CD4-positive, alpha-beta T cell (primary cell): ENCODE results near the gene DNAI2. TPM values are rescaled to one million over a fixed set of nuclear protein-coding genes. Genes with fewer than 3 reads are reported as not detected.

Source experiments
- ATAC-seq: fragments of 200-7000 bp; cut with Tn5 transposase; one replicate; pipeline ENCODE4 v1.10.0; 2022; ENCODE audit warnings: mild to moderate bottlenecking; ENCODE audit not compliant: poor library complexity
- CTCF ChIA-PET: fragments of 350-600 bp; sonication (Branson Sonifier 250); formaldehyde crosslinking; loops from one replicate; lab custom pipeline; 2021; ENCODE audit warnings: antibody characterized with exemption, inconsistent platforms; lab: Charles Lee
- POLR2A ChIA-PET: fragments of 350-600 bp; sonication (Branson Sonifier 250); formaldehyde crosslinking; loops from one replicate; lab custom pipeline; 2021; ENCODE audit warnings: antibody characterized with exemption, inconsistent platforms; lab: Charles Lee
- DNase-seq, 14 experiments: peaks; one replicate each; pipeline ENCODE4 v3.0.0-alpha.2; 2013 to 2020; ENCODE audit warnings: mixed read lengths in 2 of 14
- H3K27ac ChIP-seq, 2 donors: one replicate each; pipeline versions ENCODE4 v1.5.1 to v1.7.0; 2013; ENCODE audit warnings: low read length in 2 of 2, low read depth in 1 of 2, mild to moderate bottlenecking in 1 of 2
- H3K27me3 ChIP-seq, 2 experiments: 1 replicate in 1 of 2; 2 replicates in 1 of 2; pipeline versions ENCODE4 v1.6.1 to v1.7.0; 2013; ENCODE audit warnings: low read length in 2 of 2, control low read depth in 1 of 2, mild to moderate bottlenecking in 1 of 2, moderate library complexity in 1 of 2; ENCODE audit not compliant: insufficient read depth in 2 of 2, control insufficient read depth in 1 of 2
- H3K36me3 ChIP-seq: one replicate; pipeline ENCODE4 v1.6.1; 2013; ENCODE audit warnings: low read length, control low read depth; ENCODE audit not compliant: insufficient read depth
- H3K4me1 ChIP-seq: one replicate; pipeline ENCODE4 v1.6.1; 2013; ENCODE audit warnings: low read length, control low read depth; ENCODE audit not compliant: insufficient read depth
- H3K4me3 ChIP-seq: one replicate; pipeline ENCODE4 v1.5.1; 2013; ENCODE audit warnings: mild to moderate bottlenecking, low read length, moderate library complexity
- H3K9me3 ChIP-seq, 2 experiments: 1 replicate in 1 of 2; 2 replicates in 1 of 2; pipeline versions ENCODE4 v1.6.1 to v1.7.0; 2013; ENCODE audit warnings: low read length in 2 of 2, mild to moderate bottlenecking in 2 of 2, control low read depth in 1 of 2, moderate library complexity in 1 of 2; ENCODE audit not compliant: control insufficient read depth in 1 of 2, insufficient read depth in 1 of 2
- H3K27ac Mint-ChIP-seq: one replicate; pipeline ENCODE4 v1.8.0; 2020; ENCODE audit warnings: mixed read lengths
- H3K27me3 Mint-ChIP-seq: one replicate; pipeline ENCODE4 v1.8.0; 2021; ENCODE audit warnings: mixed read lengths
- H3K36me3 Mint-ChIP-seq: one replicate; pipeline ENCODE4 v1.8.0; 2021; ENCODE audit warnings: low read depth, mixed read lengths
- H3K4me1 Mint-ChIP-seq: one replicate; pipeline ENCODE4 v1.8.0; 2021; ENCODE audit warnings: low read depth, mixed read lengths
- H3K4me3 Mint-ChIP-seq: one replicate; pipeline ENCODE4 v1.8.0; 2020; ENCODE audit warnings: mild to moderate bottlenecking, mixed read lengths
- H3K9me3 Mint-ChIP-seq: one replicate; pipeline ENCODE4 v1.8.0; 2020; ENCODE audit warnings: mixed read lengths
- intact Hi-C, 2 experiments: fragments of 100-400 bp; cut with DNase I in 1 of 2; cut with micrococcal nuclease in 1 of 2; formaldehyde crosslinking; loops; one replicate each; pipeline versions ENCODE4 v1.15.1 to v1.9.0; 2023 to 2025; cut with DNase I, micrococcal nuclease
- total RNA-seq, 174 experiments: library from RNA in 2 of 174; stranded (reverse) in 2 of 174; gene quantifications; one replicate each; pipeline ENCODE4 v1.2.3 and lab custom pipeline; 2021 to 2026
- TF ChIP-seq, protein P1 (sequence below): fragments of 200-600 bp; IDR thresholded peaks from one replicate; pipeline ENCODE4 v1.8.0; 2022; ENCODE audit warnings: antibody characterized with exemption, mild to moderate bottlenecking

Gene DNAI2
- total RNA-seq, 2 experiments from 2014 or later, result 0.66 to 1.2 TPM

DNA sequence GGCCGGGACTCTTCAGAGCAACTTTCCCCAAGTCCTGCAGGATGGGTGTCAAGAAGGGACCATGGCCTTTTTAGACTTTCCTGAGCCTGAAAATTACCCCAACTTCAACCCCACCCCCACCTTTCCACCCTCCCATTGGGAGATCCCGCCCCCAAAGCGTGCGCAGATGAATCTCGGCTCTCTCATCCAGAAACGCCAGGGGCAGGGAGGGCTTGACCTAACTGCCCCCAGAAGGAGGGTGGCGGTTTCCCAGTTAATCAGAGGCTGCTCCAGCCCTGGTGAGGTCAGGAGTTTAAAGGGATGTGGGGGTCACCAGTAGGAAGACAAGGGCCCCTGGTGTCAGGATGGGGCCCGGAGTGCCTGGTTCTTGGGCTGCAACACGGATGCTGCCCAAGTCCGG lies 52.5 kb downstream of the DNAI2 start:
- peaks cover 0 to 11% of the 10 kb centered on the region in 2 experiments for H3K27me3 ChIP-seq
- H3K4me3 ChIP-seq, result peak overlapping the region; percentile 48
- no peaks in the 10 kb centered on the region for H3K36me3 ChIP-seq
- peaks cover 38% of the 10 kb centered on the region for H3K4me1 ChIP-seq
- Mint-ChIP-seq H3K4me1 (peaks cover 28% of the 10 kb centered on the region), H3K4me3 (peak overlapping the region; percentile 2), H3K36me3 (no peaks in the 10 kb centered on the region), H3K27ac (no peak overlapping the region), H3K27me3 (peaks cover 26% of the 10 kb centered on the region), H3K9me3 (no peaks in the 10 kb centered on the region)
- DNase-seq (no peak), ATAC-seq (no peak)
- CTCF ChIA-PET, result no interaction called here
- H3K27ac ChIP-seq, result no peak overlapping the region
- H3K9me3 ChIP-seq, result no peaks in the 10 kb centered on the region
- intact Hi-C loops, result no loop called here
- POLR2A ChIA-PET, result no interaction called here
- TF ChIP-seq, protein P1, sequence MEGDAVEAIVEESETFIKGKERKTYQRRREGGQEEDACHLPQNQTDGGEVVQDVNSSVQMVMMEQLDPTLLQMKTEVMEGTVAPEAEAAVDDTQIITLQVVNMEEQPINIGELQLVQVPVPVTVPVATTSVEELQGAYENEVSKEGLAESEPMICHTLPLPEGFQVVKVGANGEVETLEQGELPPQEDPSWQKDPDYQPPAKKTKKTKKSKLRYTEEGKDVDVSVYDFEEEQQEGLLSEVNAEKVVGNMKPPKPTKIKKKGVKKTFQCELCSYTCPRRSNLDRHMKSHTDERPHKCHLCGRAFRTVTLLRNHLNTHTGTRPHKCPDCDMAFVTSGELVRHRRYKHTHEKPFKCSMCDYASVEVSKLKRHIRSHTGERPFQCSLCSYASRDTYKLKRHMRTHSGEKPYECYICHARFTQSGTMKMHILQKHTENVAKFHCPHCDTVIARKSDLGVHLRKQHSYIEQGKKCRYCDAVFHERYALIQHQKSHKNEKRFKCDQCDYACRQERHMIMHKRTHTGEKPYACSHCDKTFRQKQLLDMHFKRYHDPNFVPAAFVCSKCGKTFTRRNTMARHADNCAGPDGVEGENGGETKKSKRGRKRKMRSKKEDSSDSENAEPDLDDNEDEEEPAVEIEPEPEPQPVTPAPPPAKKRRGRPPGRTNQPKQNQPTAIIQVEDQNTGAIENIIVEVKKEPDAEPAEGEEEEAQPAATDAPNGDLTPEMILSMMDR, result no peak

- peaks cover 38% of the 10 kb centered on the region for H3K4me1 ChIP-seq
These were observed 54.5 kb downstream of the DNAI2 start for GRCh38 chr17:74328487-74328886.

DNA sequence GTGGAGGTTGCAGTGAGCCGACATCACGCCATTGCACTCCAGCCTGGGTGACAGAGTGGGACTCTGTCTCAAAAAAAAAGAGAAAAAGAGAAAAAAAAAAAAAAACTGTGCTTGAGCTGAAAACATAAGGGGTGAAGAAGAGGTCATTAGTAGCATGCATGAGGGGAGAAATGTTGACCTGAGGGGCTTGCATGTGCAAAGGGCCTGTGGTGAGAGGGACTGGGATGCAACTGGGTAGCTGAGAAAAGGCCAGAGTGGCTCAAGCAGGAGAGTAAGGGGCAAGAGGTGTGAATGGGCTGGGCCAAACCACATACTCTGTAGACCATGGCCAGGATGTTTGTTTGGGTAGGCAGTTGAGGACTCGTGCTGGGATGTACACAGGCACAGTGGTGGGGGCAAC lies 55.3 kb downstream of the DNAI2 start:
- no peak for ATAC-seq
- ChIA-PET POLR2A (no interaction called here), CTCF (no interaction called here)
- H3K4me3 ChIP-seq, result no peak overlapping the region
- DNase-seq, result no peak
- Mint-ChIP-seq H3K27ac (no peak overlapping the region), H3K9me3 (no peaks in the 10 kb centered on the region), H3K27me3 (peaks cover 18% of the 10 kb centered on the region), H3K4me3 (no peak overlapping the region), H3K4me1 (peaks cover 28% of the 10 kb centered on the region), H3K36me3 (no peaks in the 10 kb centered on the region)
- no peaks in the 10 kb centered on the region for H3K9me3 ChIP-seq
- H3K4me1 ChIP-seq, result peaks cover 38% of the 10 kb centered on the region
- intact Hi-C loops, result no loop called here
- H3K36me3 ChIP-seq, result no peaks in the 10 kb centered on the region
- no peak overlapping the region for H3K27ac ChIP-seq
- peaks cover 0 to 6% of the 10 kb centered on the region in 2 experiments for H3K27me3 ChIP-seq
- TF ChIP-seq, protein P1, result no peak

More at GRCh38 chr17:74328487-74328886, 54.5 kb downstream of the DNAI2 start:
- Histone ChIP-seq H3K27ac (no peak overlapping the region), H3K9me3 (no peaks in the 10 kb centered on the region), H3K36me3 (no peaks in the 10 kb centered on the region), H3K27me3 (peaks cover 0 to 6% of the 10 kb centered on the region in 2 experiments), H3K4me3 (no peak overlapping the region)
- Mint-ChIP-seq H3K27ac (no peak overlapping the region), H3K9me3 (no peaks in the 10 kb centered on the region), H3K27me3 (peaks cover 18% of the 10 kb centered on the region), H3K36me3 (no peaks in the 10 kb centered on the region), H3K4me1 (peaks cover 28% of the 10 kb centered on the region), H3K4me3 (no peak overlapping the region)
- ATAC-seq (no peak), DNase-seq (no peak)
- intact Hi-C loops, result no loop called here
- TF ChIP-seq, protein P1, result no peak
- POLR2A ChIA-PET, result no interaction called here
- CTCF ChIA-PET, result no interaction called here
